Testis (tissue), 3 donors: ENCODE results near the gene RRM2. TPM values are rescaled to one million over a fixed set of nuclear protein-coding genes. Genes with fewer than 3 reads are reported as not detected.

Source experiments
- DNase-seq: peaks from one replicate; pipeline ENCODE4 v3.0.0-alpha.2; 2019
- H3K27ac ChIP-seq, 2 donors: fragments of 200-600 bp; sonication (generic); one replicate each; pipeline ENCODE4 v1.5.1; 2019
- H3K27me3 ChIP-seq: fragments of 200-600 bp; sonication (generic); one replicate; pipeline ENCODE4 v1.5.1; 2019
- H3K36me3 ChIP-seq: fragments of 200-600 bp; sonication (generic); one replicate; pipeline ENCODE4 v1.5.1; 2017; ENCODE audit warnings: low read depth; ENCODE audit errors: missing control alignments
- H3K4me1 ChIP-seq: fragments of 200-600 bp; sonication (generic); one replicate; pipeline ENCODE4 v1.5.1; 2019
- H3K4me3 ChIP-seq, 2 donors: fragments of 200-600 bp; sonication (generic); one replicate each; pipeline ENCODE4 v1.5.1; 2017 to 2019
- H3K9me3 ChIP-seq: fragments of 200-600 bp; sonication (generic); one replicate; pipeline ENCODE4 v1.5.1; 2017
- POLR2A ChIP-seq: fragments of 450-650 bp; IDR thresholded peaks from one replicate; pipeline ENCODE4 v1.6.1; 2017; ENCODE audit warnings: antibody characterized with exemption, mild to moderate bottlenecking, moderate library complexity
- WGBS, 2 donors: methylation state at CpG; one replicate each; pipeline ENCODE4 v1.1.5; 2018; 5-methylcytosine and 5-hydroxymethylcytosine counted together
- intact Hi-C: fragments of 100-400 bp; cut with DNase I; formaldehyde crosslinking; loops from one replicate; pipeline ENCODE4 v1.15.1; 2023; ENCODE audit warnings: low total_unique reads
- polyA plus RNA-seq: library from polyadenylated mRNA; stranded (reverse); fragments of 350-450 nt; fragmentation: Illumina TruSeq; extraction: RNeasy Lipid Tissue Mini Kit (QIAGEN cat#74804); gene quantifications from one replicate; pipeline ENCODE4 v1.2.3, GENCODE V29; 2014; ENCODE audit warnings: low read depth, low replicate concordance; ENCODE audit not compliant: insufficient read depth
- total RNA-seq, 2 donors: library from RNA; depleted of rRNA; stranded (reverse); fragments of >200 nt; gene quantifications; one replicate each; pipeline ENCODE4 v1.2.3, GENCODE V29; 2016
- TF ChIP-seq, protein P1 (sequence below), 3 experiments: fragments of 450-650 bp in 2 of 3; fragments of 200-600 bp in 1 of 3; sonication (generic) in 1 of 3; IDR thresholded peaks; one replicate each; pipeline ENCODE4 v1.5.1; 2016 to 2019; ENCODE audit warnings: antibody characterized with exemption in 3 of 3, mild to moderate bottlenecking in 2 of 3, moderate library complexity in 1 of 3

The RRM2 gene
- total and polyA plus RNA-seq, 3 donors from 2014 or later = 7.2 to 18.1 (median 14.9) TPM

- H3K4me3 ChIP-seq = no peak overlapping the region
- H3K27ac ChIP-seq = no peak overlapping the region
- no peaks in the 10 kb centered on the region for H3K36me3 ChIP-seq
- no peaks in the 10 kb centered on the region for H3K27me3 ChIP-seq
- TF ChIP-seq, protein P1, sequence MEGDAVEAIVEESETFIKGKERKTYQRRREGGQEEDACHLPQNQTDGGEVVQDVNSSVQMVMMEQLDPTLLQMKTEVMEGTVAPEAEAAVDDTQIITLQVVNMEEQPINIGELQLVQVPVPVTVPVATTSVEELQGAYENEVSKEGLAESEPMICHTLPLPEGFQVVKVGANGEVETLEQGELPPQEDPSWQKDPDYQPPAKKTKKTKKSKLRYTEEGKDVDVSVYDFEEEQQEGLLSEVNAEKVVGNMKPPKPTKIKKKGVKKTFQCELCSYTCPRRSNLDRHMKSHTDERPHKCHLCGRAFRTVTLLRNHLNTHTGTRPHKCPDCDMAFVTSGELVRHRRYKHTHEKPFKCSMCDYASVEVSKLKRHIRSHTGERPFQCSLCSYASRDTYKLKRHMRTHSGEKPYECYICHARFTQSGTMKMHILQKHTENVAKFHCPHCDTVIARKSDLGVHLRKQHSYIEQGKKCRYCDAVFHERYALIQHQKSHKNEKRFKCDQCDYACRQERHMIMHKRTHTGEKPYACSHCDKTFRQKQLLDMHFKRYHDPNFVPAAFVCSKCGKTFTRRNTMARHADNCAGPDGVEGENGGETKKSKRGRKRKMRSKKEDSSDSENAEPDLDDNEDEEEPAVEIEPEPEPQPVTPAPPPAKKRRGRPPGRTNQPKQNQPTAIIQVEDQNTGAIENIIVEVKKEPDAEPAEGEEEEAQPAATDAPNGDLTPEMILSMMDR (IDR thresholded peaks at IDR 0.05) = no peak
- TF ChIP-seq POLR2A = no peak
- intact Hi-C loops = no loop called here
- no peak for DNase-seq
- H3K4me1 ChIP-seq = no peaks in the 10 kb centered on the region
- no peaks in the 10 kb centered on the region for H3K9me3 ChIP-seq
- 89% methylated on average over 9 to 10 of the region's 10 CpGs for WGBS, 2 donors
Observed at GRCh38 chr2:10137053-10137843, 14.7 kb downstream of the RRM2 start.

DNA sequence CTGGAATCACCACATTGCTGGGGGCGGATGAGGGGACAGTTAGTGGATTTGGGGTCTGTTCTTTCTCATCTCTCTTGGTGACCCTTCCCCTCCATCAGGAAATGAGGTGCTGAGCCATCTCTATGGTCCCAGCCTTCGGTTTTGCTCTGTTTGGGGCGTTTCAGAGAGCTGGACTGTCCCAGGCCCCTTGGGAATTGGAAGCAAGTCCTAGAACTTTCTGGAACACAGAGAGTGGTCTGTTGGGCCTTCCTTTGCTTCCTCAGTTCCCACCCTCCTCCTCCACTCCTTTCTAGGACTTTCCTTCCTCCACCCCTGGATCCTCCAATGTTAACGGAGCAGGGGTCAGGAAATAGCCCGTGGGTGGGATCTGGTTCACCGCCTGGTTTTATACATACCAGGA lies 17.0 kb downstream of the RRM2 start:
- no peak for DNase-seq
- H3K36me3 ChIP-seq = no peaks in the 10 kb centered on the region
- no peaks in the 10 kb centered on the region for H3K27me3 ChIP-seq
- no peak overlapping the region for H3K4me3 ChIP-seq
- TF ChIP-seq POLR2A = no peak
- TF ChIP-seq, protein P1 (IDR thresholded peaks at IDR 0.05) = no peak
- no peaks in the 10 kb centered on the region for H3K4me1 ChIP-seq
- H3K9me3 ChIP-seq = no peaks in the 10 kb centered on the region
- 95% methylated on average over 6 of the region's 6 CpGs for WGBS, 2 donors
- intact Hi-C loops = no loop called here
- H3K27ac ChIP-seq = no peak overlapping the region

DNA sequence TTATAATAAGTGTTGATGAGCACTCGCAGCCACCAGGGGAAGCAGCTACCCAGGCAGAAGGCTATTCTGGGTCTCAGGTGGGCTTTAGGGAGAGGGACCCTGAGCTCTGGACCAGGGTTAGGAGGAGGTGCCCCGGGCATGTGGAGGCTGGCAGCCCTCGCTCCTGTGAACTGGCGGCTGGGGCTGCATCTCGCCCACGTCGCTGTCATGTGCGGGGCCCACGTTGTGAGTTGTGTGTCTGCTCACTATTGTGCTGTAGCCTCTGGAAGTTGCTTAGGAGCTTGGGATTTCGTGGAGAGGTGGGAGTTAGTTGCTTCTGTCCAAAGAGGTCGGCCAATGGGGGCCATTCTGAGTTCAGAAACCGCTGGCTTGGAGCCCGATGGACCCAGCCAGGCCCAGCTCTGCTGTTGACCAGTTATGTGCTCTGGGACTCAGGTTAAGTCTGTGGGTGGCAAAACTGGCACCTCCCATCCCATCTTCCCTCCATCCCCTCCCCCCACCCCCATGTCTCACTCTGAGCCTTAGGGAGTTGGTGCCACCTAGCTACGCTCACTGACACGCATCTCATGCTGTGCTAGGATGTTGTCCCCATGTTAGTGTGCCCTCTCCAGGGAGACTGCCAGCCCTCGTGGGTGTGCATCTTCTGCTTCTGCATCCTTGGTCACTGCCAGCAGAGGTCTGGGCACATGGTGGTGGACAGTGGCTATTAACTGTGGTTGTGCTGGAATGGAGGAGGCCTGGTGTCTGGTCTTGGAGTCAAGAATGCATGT lies 18.5 kb downstream of the RRM2 start:
- DNase-seq = no peak
- no peak overlapping the region for H3K4me3 ChIP-seq
- WGBS, 2 donors = 76 to 87% methylated on average over 15 to 16 of the region's 16 CpGs
- H3K27ac ChIP-seq = no peak overlapping the region
- no peaks in the 10 kb centered on the region for H3K27me3 ChIP-seq
- H3K36me3 ChIP-seq = no peaks in the 10 kb centered on the region
- H3K4me1 ChIP-seq = peaks cover 3% of the 10 kb centered on the region
- TF ChIP-seq POLR2A = no peak
- TF ChIP-seq, protein P1 (IDR thresholded peaks at IDR 0.05) = no peak
- intact Hi-C loops = no loop called here
- no peaks in the 10 kb centered on the region for H3K9me3 ChIP-seq

GRCh38 chr2:10141736-10142639 lies 19.4 kb downstream of the RRM2 start:
- intact Hi-C loops = no loop called here
- Histone ChIP-seq H3K27me3 (no peaks in the 10 kb centered on the region), H3K4me3 (no peak overlapping the region), H3K27ac (no peak overlapping the region), H3K9me3 (no peaks in the 10 kb centered on the region), H3K4me1 (peaks cover 3% of the 10 kb centered on the region), H3K36me3 (no peaks in the 10 kb centered on the region)
- TF ChIP-seq POLR2A = no peak
- TF ChIP-seq, protein P1 (IDR thresholded peaks at IDR 0.05) = peak; percentile 43 to 55 (median 45)
- 82 to 85% methylated on average over 26 to 32 of the region's 32 CpGs for WGBS, 2 donors
- DNase-seq = peak; percentile 49
